Measurements from ENCODE around the gene HHAT.
A peak's percentile ranks its signal among the peaks of the same experiment; 100 is the strongest.
"Not testable (repeated sequence)": the region's sequence is repeated elsewhere in the genome, so short reads cannot be mapped to it uniquely, and the experiment has no call there.

The HHAT gene

GRCh38 chr1:210315529-210315928 lies 13.2 kb upstream of the HHAT start:
- no peak for DNase-seq

- no peak for DNase-seq
Measured at GRCh38 chr1:210321131-210321530, 7.6 kb upstream of the HHAT start.

- DNase-seq: no peak
Measured at GRCh38 chr1:210321552-210321951, 7.2 kb upstream of the HHAT start.

GRCh38 chr1:210323957-210324356 lies 4.7 kb upstream of the HHAT start:
- no peak for DNase-seq

- no peak for DNase-seq
Measured at GRCh38 chr1:210325026-210325670, 3.6 kb upstream of the HHAT start.

- no peak for DNase-seq
Measured at GRCh38 chr1:210328032-210328745, 513 bp upstream of the HHAT start.

GRCh38 chr1:210330279-210330866 lies 1.7 kb downstream of the HHAT start:
- no peak for DNase-seq

- no peak for DNase-seq
Measured at GRCh38 chr1:210332233-210332632, 3.5 kb downstream of the HHAT start.

GRCh38 chr1:210332719-210333398 lies 4.2 kb downstream of the HHAT start:
- DNase-seq: no peak

- DNase-seq: no peak
Measured at GRCh38 chr1:210335001-210335400, 6.3 kb downstream of the HHAT start.

GRCh38 chr1:210336362-210336761 lies 7.7 kb downstream of the HHAT start:
- no peak for DNase-seq

GRCh38 chr1:210339500-210339899 lies 10.8 kb downstream of the HHAT start:
- DNase-seq: peak in 1 of 2 donors; percentile 24

GRCh38 chr1:210340311-210340710 lies 11.6 kb downstream of the HHAT start:
- peak; percentile 12 to 39 for DNase-seq

GRCh38 chr1:210340841-210341240 lies 12.1 kb downstream of the HHAT start:
- DNase-seq: no peak

GRCh38 chr1:210342986-210343780 lies 14.5 kb downstream of the HHAT start:
- DNase-seq: no peak

GRCh38 chr1:210344706-210345105 lies 16.0 kb downstream of the HHAT start:
- peak; percentile 29 to 67 for DNase-seq

GRCh38 chr1:210347112-210347511 lies 18.4 kb downstream of the HHAT start:
- peak; percentile 74 to 95 for DNase-seq

GRCh38 chr1:210351496-210351895 lies 22.8 kb downstream of the HHAT start:
- no peak for DNase-seq

GRCh38 chr1:210352575-210352974 lies 23.9 kb downstream of the HHAT start:
- DNase-seq: no peak

- DNase-seq: not testable (repeated sequence)
Measured at GRCh38 chr1:210354305-210354704, 25.6 kb downstream of the HHAT start.

- DNase-seq: no peak
Measured at GRCh38 chr1:210358626-210359025, 29.9 kb downstream of the HHAT start.

- DNase-seq: no peak
Measured at GRCh38 chr1:210359255-210359654, 30.6 kb downstream of the HHAT start.

Measured in inflammatory macrophage treated with lipopolysaccharide for 1 hour (primary cell).